Skeletal muscle satellite cell (primary cell): ENCODE data around the gene SLPI.

Experiments
- H3K27me3 ChIP-seq: 2 replicates; pipeline ENCODE4 v1.7.0; 2013; ENCODE audit warnings: low read length; ENCODE audit not compliant: control insufficient read depth, insufficient read depth
- H3K36me3 ChIP-seq: 2 replicates; pipeline ENCODE4 v1.7.0; 2013; ENCODE audit warnings: mild to moderate bottlenecking, control low read depth, low read length; ENCODE audit not compliant: insufficient read depth
- H3K4me1 ChIP-seq: 2 replicates; pipeline ENCODE4 v1.7.0; 2013; ENCODE audit warnings: low read length; ENCODE audit not compliant: control insufficient read depth, insufficient read depth
- H3K4me2 ChIP-seq: 2 replicates; pipeline ENCODE4 v1.7.0; 2013; ENCODE audit warnings: mild to moderate bottlenecking, low read length
- H3K4me3 ChIP-seq: 2 replicates; pipeline ENCODE4 v1.7.0; 2013; ENCODE audit warnings: low read length
- H3K9ac ChIP-seq: 2 replicates; pipeline ENCODE4 v1.7.0; 2013; ENCODE audit warnings: mild to moderate bottlenecking, low read depth, low read length, moderate library complexity
- H3K9me3 ChIP-seq: replicated peaks from 2 replicates; pipeline ENCODE4 v1.7.0; 2013; ENCODE audit warnings: mild to moderate bottlenecking, control low read depth, low read length

Gene SLPI

DNA sequence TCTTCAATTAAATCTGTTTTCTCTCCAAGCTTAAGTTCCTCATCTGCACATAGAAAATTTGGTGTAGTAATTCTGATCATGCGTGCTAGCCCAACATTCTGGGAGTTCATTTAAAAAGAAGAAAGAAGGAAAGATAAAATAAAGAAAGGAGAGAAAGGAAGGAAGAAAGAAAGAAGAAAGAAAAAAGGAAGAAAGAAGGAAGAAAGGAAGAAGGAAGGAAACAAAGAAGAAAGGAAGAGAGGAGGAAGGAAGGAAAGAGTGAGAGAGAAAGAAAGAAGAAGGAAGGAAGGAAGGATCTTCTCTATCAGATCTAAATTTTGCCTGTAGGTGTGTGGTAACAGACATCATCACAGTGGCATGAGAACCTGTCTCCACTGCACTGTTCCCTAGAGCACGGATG lies 16.2 kb downstream of the SLPI start:
- Histone ChIP-seq H3K36me3 (no peaks in the 10 kb centered on the region), H3K27me3 (peaks cover 27% of the 10 kb centered on the region)

DNA sequence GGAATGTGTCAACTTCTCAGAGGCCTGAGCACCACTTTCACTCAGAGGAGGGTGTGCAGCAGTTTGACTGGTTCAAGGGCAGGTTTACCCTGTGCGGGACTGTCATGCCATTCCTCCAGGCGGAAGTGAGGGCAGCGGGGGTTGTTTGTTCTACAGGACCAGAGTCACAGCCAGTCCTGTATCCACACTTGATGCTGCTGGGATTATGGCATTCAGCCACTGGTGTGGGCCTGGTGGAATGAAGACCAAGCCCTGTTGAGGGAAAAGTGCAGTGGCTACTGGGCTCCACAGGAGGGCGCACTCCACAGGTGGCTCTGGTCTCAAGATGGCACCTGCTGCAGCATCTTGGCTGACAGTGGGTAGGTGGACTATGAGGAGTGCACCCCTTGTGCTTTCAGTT lies 18.4 kb downstream of the SLPI start:
- Histone ChIP-seq H3K9me3 (no peaks in the 10 kb centered on the region), H3K4me1 (no peaks in the 10 kb centered on the region), H3K27me3 (peaks cover 36% of the 10 kb centered on the region), H3K4me3 (no peak overlapping the region), H3K36me3 (no peaks in the 10 kb centered on the region), H3K9ac (no peak overlapping the region), H3K4me2 (no peak overlapping the region)

More for the DNA sequence above, 16.2 kb downstream of the SLPI start:
- Histone ChIP-seq H3K9me3 (no peaks in the 10 kb centered on the region), H3K4me1 (no peaks in the 10 kb centered on the region), H3K9ac (no peak overlapping the region), H3K4me3 (no peak overlapping the region), H3K4me2 (no peak overlapping the region)

DNA sequence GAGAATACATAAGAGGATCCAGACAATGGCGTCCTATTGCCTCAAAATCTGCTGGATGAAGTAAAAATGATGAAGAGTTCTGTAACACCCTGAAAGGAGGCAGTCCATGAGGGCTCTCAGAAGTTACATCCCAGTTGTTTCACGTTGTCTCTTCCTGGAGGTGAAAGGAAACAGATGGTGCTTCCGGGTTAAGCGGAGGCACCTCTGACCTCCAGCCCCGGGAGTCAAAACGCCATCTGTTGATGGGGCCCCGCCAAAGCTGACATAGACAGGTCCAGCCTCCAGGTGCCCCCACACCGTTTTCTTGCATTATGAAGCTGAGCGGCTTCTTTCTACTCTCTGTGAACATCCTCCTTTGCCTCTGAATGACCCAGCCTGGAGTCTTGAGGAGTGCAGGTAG lies 23.7 kb downstream of the SLPI start:
- H3K9me3 ChIP-seq = no peaks in the 10 kb centered on the region
- no peaks in the 10 kb centered on the region for H3K4me1 ChIP-seq
- H3K4me2 ChIP-seq = no peak overlapping the region
- H3K36me3 ChIP-seq = no peaks in the 10 kb centered on the region
- H3K27me3 ChIP-seq = peaks cover 21% of the 10 kb centered on the region
- H3K9ac ChIP-seq = no peak overlapping the region
- H3K4me3 ChIP-seq = no peak overlapping the region

DNA sequence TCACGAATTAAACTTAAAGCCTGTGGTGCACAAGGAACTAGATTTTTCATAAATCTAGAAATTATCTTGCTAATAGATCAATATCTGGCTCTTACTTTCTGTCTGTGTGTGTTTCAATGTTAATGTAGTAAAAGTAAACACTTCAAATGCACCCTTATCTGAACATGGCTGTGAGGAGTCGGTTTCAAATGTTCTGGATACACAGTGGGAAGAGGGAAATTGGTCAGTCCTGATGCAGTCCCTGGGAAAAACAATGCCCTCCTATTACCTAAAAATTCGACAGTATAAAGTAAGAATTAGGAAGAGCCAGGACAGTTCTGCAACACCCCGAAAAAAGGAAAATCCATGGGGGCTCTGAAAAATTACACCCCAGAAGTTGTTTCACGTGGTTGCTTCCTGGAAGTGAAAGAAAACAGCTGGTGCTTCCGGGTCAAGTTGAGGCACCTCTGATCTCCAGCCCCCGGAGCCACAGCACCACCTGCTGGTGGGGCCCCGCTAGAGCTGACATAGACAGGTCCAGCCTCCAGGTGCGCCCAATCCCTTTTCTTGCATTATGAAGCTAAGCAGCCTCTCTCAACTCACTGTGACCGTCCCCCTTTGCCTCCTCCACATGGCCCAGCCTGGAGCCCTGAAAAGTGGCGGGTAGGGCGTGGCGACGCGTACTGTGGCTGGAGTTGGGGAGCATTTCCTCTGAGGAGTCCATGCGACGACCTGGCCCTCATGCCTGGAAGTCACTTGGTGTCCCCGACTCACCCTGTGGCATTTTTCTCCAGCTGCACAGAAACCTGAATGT lies 24.9 kb downstream of the SLPI start:
- Histone ChIP-seq H3K4me1 (no peaks in the 10 kb centered on the region), H3K9ac (no peak overlapping the region), H3K9me3 (no peaks in the 10 kb centered on the region), H3K27me3 (peaks cover 27% of the 10 kb centered on the region), H3K4me2 (no peak overlapping the region), H3K4me3 (no peak overlapping the region), H3K36me3 (no peaks in the 10 kb centered on the region)

DNA sequence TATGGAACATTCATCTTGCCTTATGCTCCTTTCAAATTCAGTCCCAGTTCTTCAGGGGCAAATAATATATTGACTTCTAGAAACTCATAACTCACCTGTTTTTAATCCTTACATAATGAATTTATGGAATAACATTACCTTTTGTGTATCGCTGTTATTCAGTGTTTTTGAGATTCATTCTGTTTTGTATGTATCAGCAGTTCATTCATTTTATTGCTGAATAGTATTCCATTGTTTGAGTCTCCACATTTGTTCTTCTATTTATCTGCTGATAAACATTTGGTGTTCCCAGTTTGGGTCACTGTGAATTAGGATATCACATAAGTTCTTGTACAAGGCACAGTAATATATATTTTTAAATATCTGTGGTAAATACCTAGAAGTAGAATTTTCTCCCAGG lies 28.1 kb downstream of the SLPI start:
- H3K36me3 ChIP-seq = no peaks in the 10 kb centered on the region
- H3K4me1 ChIP-seq = no peaks in the 10 kb centered on the region
- no peak overlapping the region for H3K9ac ChIP-seq
- H3K9me3 ChIP-seq = no peaks in the 10 kb centered on the region
- no peak overlapping the region for H3K4me3 ChIP-seq
- H3K27me3 ChIP-seq = peaks cover 19% of the 10 kb centered on the region
- H3K4me2 ChIP-seq = no peak overlapping the region

DNA sequence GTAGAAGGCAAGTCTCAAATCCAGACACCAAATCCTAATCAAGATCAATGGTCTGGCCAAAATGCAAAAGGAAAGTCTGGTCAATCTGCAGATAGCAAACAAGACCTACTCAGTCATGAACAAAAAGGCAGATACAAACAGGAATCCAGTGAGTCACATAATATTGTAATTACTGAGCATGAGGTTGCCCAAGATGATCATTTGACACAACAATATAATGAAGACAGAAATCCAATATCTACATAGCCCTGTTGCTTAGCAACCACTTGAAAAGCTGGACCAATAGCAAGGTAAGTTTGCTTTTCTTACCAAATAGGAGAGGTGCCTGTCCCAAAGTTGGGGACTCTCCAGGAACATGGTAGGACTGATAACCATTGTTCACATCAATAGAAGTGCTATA lies 31.2 kb downstream of the SLPI start:
- Histone ChIP-seq H3K36me3 (no peaks in the 10 kb centered on the region), H3K9me3 (no peaks in the 10 kb centered on the region), H3K4me3 (no peak overlapping the region), H3K9ac (no peak overlapping the region), H3K4me2 (no peak overlapping the region), H3K27me3 (peaks cover 22% of the 10 kb centered on the region), H3K4me1 (no peaks in the 10 kb centered on the region)

DNA sequence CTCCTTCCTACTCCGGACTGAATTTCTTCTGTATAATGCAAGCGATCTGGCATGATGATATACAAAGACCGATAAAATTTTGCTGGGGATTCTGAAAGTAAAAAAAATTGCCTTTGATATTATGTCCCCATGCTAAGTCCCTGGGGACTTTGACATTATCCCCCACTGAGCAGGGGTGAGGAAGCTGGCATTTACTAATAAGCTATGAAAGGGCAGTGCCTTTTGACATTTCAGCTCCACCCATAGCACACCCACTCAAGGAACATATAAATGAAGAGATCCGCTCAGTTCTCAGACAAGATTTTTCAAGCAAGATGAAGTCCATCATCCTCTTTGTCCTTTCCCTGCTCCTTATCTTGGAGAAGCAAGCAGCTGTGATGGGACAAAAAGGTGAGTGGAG lies 33.3 kb downstream of the SLPI start, which contains the start of gene SEMG2:
Gene SEMG2 (plus strand): TSS at position 298 of the 400 bp plus-strand sequence. CDS start 17 bp downstream, at position 315.
- Histone ChIP-seq H3K9ac (no peak within 1 kb of the TSS), H3K9me3 (no peaks in the 10 kb centered on the region), H3K4me2 (no peak within 1 kb of the TSS), H3K27me3 (peaks cover 22% of the 10 kb centered on the region), H3K36me3 (no peaks in the 10 kb centered on the region), H3K4me1 (no peaks in the 10 kb centered on the region), H3K4me3 (no peak within 1 kb of the TSS)

DNA sequence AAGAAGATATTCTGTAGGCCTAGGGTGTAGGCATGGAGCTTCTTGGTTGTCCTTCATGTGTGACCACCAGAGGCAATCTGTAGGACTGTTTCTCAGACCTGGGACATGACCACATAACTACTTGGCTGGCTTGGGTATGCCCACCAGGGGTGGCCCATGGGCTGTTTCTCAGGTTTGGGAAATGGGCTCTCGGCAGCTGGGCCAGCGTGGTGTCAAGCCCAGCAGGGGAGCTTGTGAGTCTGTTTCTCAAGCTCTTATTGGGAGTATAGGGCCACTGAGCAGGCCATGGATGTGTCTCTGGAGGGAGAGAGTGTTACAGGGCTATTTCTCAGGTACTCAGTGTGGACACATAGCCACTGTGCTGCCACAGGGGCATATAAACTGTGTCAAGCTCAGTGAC lies 35.7 kb downstream of the SLPI start:
- Histone ChIP-seq H3K4me3 (no peak overlapping the region), H3K4me1 (no peaks in the 10 kb centered on the region), H3K9ac (no peak overlapping the region), H3K27me3 (peaks cover 14% of the 10 kb centered on the region), H3K9me3 (no peaks in the 10 kb centered on the region), H3K4me2 (no peak overlapping the region), H3K36me3 (no peaks in the 10 kb centered on the region)

DNA sequence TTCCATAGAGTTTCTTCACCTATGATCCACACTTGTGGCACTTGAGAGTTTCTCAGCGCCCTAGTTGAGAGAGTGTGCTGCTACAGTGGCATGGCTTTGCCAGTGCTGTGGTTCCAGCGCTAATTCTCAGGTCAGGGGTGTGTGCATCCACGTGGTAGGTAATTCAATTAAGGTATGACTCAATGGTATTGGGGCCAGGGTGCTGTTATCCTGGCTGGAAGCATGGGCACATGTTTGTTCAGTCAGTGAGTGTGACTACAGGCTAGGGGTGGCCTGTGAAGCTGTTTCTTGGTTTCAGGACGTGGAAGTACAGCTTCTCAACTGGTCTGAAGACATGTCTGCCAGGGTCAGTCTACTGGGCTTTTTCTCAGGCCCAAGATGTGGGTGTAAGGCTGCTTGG lies 36.2 kb downstream of the SLPI start:
- Histone ChIP-seq H3K4me1 (no peaks in the 10 kb centered on the region), H3K4me3 (no peak overlapping the region), H3K36me3 (no peaks in the 10 kb centered on the region), H3K27me3 (peaks cover 14% of the 10 kb centered on the region), H3K4me2 (no peak overlapping the region), H3K9ac (no peak overlapping the region), H3K9me3 (no peaks in the 10 kb centered on the region)

DNA sequence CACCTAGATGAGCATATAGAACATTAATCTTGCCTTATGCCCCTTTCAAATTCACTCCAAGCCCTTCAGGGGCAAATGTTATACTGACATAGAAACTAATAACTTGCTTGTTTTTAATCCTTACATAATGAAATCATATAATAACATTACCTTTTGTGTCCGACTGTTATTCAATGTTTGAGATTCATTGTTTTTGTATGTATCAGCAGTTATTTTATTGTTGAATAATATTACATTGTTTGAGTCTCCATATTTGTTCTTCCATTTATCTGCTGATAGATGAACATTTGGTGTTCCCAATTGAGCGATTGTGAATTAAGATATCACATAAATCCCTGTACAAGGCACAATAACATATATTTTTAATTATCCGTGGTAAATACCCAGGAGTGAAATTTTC lies 41.5 kb downstream of the SLPI start:
- H3K4me1 ChIP-seq = no peaks in the 10 kb centered on the region
- H3K9ac ChIP-seq = no peak overlapping the region
- H3K4me2 ChIP-seq = no peak overlapping the region
- no peak overlapping the region for H3K4me3 ChIP-seq
- no peaks in the 10 kb centered on the region for H3K9me3 ChIP-seq
- H3K36me3 ChIP-seq = no peaks in the 10 kb centered on the region
- peaks cover 10% of the 10 kb centered on the region for H3K27me3 ChIP-seq

DNA sequence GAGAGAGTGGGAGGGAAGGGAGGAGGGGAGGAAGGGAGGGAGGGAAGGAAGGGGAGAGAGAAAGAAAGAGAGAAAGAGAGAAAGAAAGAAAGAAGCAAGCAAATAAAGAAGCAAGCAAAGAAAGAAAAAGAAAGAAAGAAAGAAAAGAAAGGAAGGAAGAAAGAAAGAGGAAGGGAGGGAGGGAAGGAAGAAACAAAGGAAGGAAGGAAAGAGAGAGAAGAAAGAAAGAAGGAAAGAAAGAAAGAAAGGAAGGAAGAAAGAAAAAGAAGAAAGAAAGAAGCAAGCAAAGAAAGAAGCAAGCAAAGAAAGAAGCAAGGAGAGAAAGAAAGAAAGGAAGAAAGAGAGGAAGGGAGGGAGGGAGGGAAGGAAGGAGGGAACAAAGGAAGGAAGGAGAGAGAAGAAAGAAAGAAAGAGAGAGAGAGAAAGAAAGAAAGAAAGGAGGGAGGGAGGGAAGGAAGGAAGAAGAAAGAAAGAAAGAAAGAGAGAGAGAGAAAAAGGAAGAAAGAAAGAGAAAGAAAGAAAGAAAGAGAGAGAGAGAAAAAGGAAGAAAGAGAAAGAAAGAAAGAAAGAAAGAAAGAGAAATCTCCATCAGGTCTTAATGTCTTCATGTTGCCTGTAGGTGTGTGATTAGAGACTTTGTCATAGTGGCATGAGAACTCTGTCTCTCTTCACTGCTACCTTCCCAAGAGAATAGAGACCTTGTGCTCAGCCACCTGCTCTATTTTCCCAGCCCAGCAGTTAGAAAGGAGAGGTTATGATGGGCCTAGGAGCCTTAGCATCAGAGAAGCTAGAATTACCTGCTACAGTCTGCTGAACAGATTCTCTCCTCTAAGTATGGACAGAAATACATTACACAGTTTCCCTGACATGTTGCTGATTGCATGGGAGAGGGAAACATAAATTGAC lies 42.5 kb downstream of the SLPI start:
- no peaks in the 10 kb centered on the region for H3K4me1 ChIP-seq
- peaks cover 12% of the 10 kb centered on the region for H3K27me3 ChIP-seq
- no peaks in the 10 kb centered on the region for H3K36me3 ChIP-seq
- H3K4me2 ChIP-seq = no peak overlapping the region
- no peaks in the 10 kb centered on the region for H3K9me3 ChIP-seq
- no peak overlapping the region for H3K9ac ChIP-seq
- H3K4me3 ChIP-seq = no peak overlapping the region
